DMS153 (cell line): ENCODE measurements around the gene RBPJL.
A peak's percentile ranks its signal among the peaks of the same experiment; 100 is the strongest.

Experiments used
- DNase-seq: peaks from one replicate; lab custom pipeline; 2025; lab: John Stamatoyannopoulos, UW

RBPJL gene

DNA sequence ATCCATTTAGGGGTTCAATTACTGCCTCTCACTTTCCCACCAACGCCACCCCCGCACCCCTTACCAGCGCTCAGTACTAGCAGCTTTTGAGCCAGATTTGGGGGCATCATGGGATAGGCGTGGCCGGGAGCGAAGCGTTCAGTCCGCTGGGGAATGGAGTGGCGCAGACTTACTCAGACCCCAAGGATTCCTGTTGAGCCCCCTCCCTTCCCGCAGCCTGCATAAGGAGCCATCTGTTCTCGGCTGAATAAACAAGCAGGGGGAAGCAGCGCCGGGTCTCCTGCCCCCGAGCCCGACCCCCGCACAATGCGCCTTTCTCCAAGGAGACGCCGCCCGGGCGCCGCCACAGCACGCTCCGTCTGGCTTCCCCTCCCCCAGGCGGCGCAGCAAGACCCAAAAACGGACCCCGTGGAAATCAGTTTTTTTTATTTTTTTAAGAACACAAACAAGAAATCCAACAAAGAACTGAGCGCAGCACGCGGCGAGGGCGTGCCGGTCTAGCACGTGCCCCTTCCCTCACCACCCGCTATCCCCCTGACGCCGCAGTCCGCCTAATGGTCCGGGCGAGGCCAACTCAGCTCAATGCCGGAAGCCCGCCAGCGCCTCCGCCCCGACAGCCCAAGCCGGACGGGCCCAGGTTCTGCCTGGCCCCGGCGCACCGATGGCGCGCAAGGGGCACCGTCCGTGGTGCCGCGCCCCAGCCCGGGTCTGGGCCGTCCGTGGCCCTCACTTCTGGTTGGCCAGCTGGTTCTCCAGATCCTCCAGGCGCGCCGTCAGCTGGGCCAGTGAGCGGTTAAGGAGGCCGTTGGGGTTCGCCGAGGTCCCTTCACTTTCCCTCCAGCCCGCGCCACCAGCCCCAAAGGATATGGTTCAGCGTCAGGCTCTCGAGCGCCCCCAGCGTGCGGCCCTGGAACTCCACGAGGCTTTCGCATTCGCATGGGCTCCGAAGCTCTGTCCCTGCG, 13.3 kb upstream of the RBPJL start:
- DNase-seq = peak; percentile 61

GRCh38 chr20:45294003-45294368, 12.7 kb upstream of the RBPJL start:
- DNase-seq = no peak

- no peak for DNase-seq
These were observed 12.0 kb upstream of the RBPJL start for GRCh38 chr20:45294659-45295058.

DNA sequence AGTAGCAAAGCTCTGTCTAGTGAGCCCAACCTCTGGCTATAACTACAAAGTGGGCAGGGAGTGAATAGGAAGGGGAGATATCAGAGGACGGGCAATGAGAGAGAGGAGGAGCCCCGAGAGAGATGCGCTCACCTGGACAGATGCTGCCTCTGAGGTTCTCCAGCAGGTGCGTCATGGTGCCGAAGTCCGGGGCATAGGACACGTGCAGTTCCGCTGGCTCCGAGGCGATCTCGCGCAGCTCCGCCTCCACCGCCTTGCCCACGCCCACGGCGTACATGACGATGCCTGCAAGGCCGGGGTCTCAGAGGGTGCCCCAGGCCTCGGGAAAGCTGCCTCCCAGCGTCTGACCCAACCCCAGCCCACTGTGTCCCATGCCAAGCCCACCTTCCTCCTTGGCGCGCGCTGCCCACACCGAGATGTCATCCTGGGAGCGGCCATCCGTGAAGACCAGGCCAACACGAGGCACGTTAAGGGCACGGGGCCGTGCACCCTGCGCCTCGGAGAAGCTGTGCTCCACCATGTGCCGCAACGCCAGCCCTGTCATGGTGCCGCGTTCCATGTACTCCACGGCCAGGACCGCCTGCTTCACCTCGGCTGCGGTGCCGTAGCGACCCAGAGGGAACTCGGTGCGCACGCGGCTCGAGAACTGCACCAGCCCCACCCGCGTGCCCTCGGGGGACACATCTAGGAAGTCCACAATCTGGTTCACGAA, 8.7 kb upstream of the RBPJL start:
- DNase-seq = no peak

- no peak for DNase-seq
These were observed 6.9 kb upstream of the RBPJL start for GRCh38 chr20:45299786-45300185.

DNA sequence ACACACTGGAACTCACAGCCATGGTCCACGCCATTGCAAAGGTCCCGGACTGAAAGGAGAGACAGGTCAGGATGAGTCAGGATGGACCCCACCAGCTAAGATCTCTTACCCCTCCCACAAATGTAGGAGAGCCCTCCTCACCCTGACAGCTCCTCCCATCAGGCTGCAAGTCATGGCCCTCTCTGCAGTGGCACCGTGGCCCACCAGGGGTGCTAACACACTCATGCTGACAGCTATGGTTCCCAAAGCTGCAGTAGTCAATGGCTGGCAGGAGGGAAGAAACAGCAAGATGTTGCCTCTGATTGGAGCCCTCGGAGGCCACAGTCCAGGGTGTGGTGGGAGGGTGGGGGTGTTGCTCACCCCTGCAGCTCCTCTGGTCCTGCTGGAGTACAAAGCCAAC, 5.7 kb upstream of the RBPJL start:
- DNase-seq = no peak

DNA sequence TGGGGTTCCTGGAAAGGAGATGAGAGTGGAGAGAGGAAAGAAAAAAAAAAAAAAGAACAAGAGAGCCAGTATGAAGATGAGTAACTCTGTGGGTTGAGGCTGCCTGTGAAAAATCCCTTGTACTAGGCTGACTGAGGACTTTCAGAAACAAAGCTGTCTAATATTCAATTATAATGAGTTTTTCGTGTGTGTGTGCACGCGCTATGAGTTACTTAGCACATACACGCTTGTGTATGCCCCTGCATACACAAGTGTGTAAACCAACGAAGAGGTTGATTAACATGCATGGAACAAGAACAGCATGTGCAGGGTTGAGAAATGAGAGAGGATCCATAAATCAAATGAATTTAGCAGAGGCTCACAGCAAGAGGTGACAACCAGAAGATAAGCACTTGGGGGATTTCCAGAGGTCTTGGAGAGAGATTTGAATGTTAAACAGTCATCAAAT, 4.8 kb upstream of the RBPJL start:
- no peak for DNase-seq

GRCh38 chr20:45303586-45304463, 2.8 kb upstream of the RBPJL start:
- no peak for DNase-seq

GRCh38 chr20:45304464-45304999, 2.1 kb upstream of the RBPJL start:
- no peak for DNase-seq

GRCh38 chr20:45305262-45305661, 1.4 kb upstream of the RBPJL start:
- DNase-seq = no peak

DNA sequence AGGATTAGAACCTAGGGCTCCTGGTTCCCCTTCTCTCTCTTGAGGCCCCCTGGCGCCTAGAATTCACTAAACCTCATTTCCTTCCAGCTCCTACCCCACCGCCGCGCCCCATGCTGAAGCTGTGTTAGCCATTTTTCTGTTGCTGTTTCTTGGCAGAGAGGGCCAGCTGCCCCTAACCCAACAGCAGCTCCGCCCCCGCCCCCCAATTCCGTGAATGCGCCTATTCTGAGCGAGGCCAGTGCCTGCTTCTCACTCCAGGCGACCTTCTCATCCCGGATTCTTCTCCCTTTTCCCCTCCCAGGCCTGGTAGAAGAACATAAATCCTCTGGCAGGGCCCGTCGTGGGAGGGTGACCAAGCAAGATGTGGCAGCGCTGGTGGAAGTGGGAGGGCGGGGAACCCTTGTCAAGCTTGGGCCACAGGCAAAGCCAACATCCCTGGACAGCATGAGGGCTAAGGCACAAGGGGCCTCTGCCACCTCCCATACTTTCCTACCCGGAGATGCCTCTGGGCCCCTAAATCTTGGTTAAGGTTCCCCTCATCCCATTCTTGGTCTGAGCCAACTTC, 518 bp downstream of the RBPJL start:
- no peak for DNase-seq

DNA sequence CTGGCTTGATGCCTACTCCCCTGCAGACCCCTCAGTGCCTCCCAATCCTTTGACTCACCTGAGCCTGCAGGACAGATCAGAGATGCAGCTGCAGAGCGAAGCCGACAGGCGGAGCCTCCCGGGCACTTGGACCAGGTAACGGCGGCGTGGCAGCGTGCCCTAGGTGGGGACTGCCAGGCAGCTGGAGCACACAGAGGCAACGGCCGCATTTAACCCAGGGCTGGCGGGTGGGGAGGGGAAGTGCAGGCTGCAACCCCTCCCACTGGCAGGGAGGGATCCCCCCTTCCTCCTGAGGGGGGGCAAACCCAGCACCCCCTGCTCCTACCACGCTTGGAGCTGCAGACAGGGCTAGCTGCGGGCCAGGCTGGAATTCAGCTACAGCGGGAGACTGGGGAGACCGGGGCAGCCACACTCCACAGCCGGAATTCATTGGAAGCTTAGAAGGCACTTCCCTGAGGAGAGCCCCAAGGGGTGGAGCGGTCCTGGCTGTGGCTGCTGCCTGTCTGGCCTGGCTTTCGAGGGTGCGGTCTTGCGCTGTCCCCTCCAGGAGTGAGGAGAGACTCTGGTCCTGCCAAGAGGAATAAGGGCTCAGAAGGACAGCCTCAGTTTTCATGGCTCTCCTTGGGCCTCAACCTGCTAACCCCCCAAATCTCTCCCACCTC, 1.6 kb downstream of the RBPJL start, which contains the start of gene MATN4:
Gene MATN4, minus strand, starts transcription at position 183 of the 662 bp plus-strand sequence. CDS start 2,717 bp downstream, outside the sequence.
- peak; percentile 12 for DNase-seq

DNA sequence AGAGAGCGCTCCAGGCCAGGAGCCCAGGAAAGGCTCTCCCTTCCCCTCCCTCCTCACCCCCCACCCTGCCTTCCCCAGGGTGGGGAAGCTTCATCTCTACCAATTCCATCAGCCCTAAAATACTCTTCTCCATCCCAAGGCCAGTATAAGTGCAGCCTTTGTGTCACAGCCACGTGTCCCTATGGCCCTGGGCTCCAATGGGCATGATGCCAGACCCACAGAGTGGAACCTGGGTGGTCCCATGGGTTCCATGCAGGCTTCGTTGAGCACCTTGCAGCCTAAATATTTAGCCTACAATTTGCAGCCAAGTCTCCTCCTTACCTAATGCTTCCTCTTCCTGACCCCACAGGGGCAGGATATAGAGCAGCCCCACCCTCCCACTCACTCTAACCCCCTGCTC, 2.4 kb downstream of the RBPJL start:
- DNase-seq = no peak

DNA sequence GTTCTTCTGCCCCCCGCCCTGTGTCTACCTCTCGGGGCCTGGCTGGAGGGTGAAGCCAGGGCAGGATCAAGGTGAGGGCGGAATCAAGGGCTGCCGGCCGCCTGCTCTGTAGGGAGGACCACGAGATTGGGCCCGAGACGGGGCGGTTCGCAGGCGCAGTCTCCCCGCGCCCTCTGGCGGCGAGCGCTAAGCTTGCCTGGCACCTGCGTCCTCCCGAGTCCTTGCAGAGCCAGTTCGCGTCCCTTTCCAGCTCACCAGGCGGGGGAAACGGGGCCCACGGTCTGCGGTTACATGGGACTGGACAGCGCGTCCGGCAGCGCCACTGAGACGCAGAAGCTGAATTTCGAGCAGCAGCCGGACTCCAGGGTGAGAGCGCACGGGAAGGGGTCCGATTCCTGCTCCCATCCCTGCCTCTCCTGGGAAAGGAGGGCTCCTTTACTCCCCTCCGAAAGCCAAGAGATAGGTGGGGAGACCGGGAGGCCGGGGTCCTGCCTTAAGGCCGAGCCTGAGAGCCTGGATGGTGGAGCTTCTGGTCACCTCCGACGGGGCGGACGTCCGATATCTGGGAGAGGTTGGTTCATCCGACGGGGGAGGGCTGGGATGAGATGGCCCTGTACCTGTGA, 5.1 kb downstream of the RBPJL start:
- DNase-seq = peak; percentile 39

DNA sequence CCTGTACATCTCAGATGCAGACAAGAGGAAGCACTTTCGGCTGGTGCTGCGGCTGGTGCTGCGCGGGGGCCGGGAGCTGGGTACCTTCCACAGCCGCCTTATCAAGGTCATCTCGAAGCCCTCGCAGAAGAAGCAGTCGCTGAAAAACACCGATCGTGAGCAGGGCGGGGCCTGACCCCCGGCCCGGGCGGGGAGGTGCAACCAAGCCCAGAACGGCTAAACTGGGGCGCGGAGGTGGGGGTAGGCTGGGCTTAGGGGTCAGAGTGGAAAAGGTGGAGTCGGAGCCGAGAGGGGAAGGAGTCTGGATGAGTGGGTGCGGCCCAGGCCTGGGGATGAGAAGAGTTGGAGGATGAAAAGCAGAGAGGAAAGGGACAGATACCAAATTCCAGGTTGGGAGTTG, 5.6 kb downstream of the RBPJL start:
- no peak for DNase-seq

- no peak for DNase-seq
These were observed 6.5 kb downstream of the RBPJL start for GRCh38 chr20:45313065-45313695.

DNA sequence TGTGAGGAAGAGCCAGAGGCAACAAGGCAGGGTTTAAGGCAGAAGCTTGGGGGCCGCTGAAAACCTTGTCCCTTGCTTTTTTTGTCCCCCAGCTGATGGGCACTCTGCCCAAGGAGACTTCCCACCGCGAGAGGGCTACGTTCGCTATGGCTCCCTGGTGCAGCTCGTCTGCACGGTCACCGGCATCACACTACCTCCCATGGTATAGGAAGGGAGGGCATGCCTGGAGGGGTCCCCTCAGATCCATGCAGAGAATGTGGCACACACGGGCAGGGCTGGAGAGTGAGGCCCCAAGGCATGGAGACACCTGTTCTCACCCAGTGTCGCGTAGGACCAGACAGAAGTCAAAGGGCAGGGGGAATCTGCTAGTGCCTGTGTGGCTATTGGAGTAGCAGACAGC, 7.3 kb downstream of the RBPJL start:
- no peak for DNase-seq

DNA sequence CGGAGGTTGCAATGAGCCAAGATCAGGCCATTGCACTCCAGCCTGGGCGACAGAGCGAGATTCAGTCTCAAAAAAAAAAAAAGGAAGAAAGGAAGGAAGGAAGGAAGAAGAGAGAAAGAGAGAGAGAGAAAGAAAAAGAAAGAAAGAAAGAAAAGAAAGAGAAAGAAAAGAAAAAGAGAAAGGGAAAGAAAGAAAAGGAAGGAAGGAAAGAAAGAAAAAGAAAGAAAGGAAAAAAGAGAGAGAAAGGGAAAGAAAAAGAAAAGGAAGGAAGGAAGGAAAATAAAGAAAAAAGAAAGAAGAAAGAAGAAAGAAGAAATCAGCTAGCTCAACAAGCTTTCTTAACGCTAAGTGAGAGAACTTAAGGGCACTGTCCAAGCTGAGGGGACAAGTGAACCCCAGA, 9.0 kb downstream of the RBPJL start:
- no peak for DNase-seq

DNA sequence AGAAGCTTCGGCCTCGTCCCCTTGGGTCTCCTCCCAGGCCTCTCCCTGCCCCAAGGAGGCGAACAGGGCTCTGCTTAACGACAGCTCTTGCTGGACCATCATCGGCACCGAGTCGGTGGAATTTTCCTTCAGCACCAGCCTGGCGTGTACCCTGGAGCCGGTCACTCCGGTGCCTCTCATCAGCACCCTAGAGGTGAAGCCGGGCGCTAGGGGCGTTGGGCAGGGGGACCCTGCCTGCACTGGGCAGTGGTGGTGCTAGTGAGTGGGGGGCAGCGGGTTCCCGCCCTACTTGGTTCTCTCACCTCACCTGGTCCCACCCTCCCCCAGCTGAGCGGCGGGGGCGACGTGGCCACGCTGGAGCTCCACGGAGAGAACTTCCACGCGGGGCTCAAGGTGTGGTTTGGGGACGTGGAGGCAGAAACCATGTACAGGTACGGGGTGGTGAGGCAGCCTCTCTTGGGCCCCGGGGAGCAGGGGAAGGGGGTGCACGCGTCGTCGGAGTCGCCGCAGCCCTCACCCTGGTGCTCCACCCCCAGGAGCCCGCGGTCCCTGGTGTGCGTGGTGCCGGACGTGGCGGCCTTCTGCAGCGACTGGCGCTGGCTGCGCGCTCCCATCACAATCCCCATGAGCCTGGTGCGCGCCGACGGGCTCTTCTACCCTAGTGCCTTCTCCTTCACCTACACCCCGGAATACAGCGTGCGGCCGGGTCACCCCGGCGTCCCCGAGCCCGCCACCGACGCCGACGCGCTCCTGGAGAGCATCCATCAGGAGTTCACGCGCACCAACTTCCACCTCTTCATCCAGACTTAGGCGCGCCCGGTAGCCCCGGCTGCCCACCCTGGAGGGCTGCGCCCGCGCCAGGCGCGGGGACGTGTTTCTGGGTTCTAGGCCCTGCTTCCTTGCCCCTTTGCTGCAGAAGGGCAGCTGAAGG, 9.8 kb downstream of the RBPJL start:
- no peak for DNase-seq
